Inferior parietal cortex (tissue), 1 donor: ENCODE results near the gene PRH2.

ENCODE experiments used
- DNase-seq: peaks from one replicate; pipeline ENCODE4 v3.0.0-alpha.2; 2016; ENCODE audit errors: extremely low spot score

The PRH2 gene

GRCh38 chr12:10960211-10960610, 31.2 kb downstream of the PRH2 start:
- no peak for DNase-seq

- DNase-seq = no peak
Observed at GRCh38 chr12:10965476-10965875, 36.4 kb downstream of the PRH2 start.

GRCh38 chr12:10966314-10966713, 37.3 kb downstream of the PRH2 start:
- DNase-seq = no peak

GRCh38 chr12:10967409-10967808, 38.4 kb downstream of the PRH2 start:
- DNase-seq = no peak

GRCh38 chr12:10968765-10969456, 39.9 kb downstream of the PRH2 start:
- DNase-seq = no peak

GRCh38 chr12:10974965-10975364, 45.9 kb downstream of the PRH2 start:
- DNase-seq = no peak

GRCh38 chr12:10982244-10982643, 53.2 kb downstream of the PRH2 start:
- DNase-seq = no peak
